WERI-Rb-1 (cell line): ENCODE results near the gene DBNL.

Source experiments
- DNase-seq: peaks from one replicate; pipeline ENCODE4 v3.0.0-alpha.2; 2020
- H3K27ac ChIP-seq: fragments of 250-450 bp; sonication (Bioruptor Pico); 2 replicates; pipeline ENCODE4 v1.5.1; 2020; ENCODE audit warnings: mild to moderate bottlenecking, moderate library complexity
- H3K27me3 ChIP-seq: fragments of 250-450 bp; sonication (Bioruptor Pico); 2 replicates; pipeline ENCODE4 v1.5.1; 2021; ENCODE audit warnings: mild to moderate bottlenecking, low read depth, moderate library complexity; ENCODE audit not compliant: insufficient read depth, severe bottlenecking
- H3K36me3 ChIP-seq: fragments of 250-450 bp; sonication (Bioruptor Pico); 2 replicates; pipeline ENCODE4 v1.5.1; 2020; ENCODE audit warnings: mild to moderate bottlenecking, moderate library complexity
- H3K4me3 ChIP-seq: 2 replicates; pipeline ENCODE4 v1.5.1; 2011; ENCODE audit warnings: low read depth, mild to moderate bottlenecking, control low read depth, low read length
- H3K9me3 ChIP-seq: fragments of 250-450 bp; sonication (Bioruptor Pico); 2 replicates; pipeline ENCODE4 v1.5.1; 2021; ENCODE audit warnings: mild to moderate bottlenecking, moderate library complexity; ENCODE audit not compliant: severe bottlenecking
- CTCF ChIP-seq: IDR thresholded peaks from 2 replicates; pipeline ENCODE4 v1.5.1; 2011; ENCODE audit warnings: low read depth, mild to moderate bottlenecking, control low read depth, inconsistent platforms, low read length

The DBNL gene

GRCh38 chr7:44068054-44068453 lies 23.6 kb downstream of the DBNL start:
- no peak for TF ChIP-seq CTCF
- peaks cover 6% of the 10 kb centered on the region for H3K36me3 ChIP-seq
- no peaks in the 10 kb centered on the region for H3K27me3 ChIP-seq
- DNase-seq: no peak
- no peak overlapping the region for H3K4me3 ChIP-seq
- no peak overlapping the region for H3K27ac ChIP-seq
- no peaks in the 10 kb centered on the region for H3K9me3 ChIP-seq

- no peak for DNase-seq
- peaks cover 26% of the 10 kb centered on the region for H3K36me3 ChIP-seq
- H3K27ac ChIP-seq: no peak overlapping the region
- no peaks in the 10 kb centered on the region for H3K9me3 ChIP-seq
- no peaks in the 10 kb centered on the region for H3K27me3 ChIP-seq
- TF ChIP-seq CTCF: no peak
- no peak overlapping the region for H3K4me3 ChIP-seq
Observed at GRCh38 chr7:44071726-44072363, 27.3 kb downstream of the DBNL start.

GRCh38 chr7:44072364-44073231 lies 28.1 kb downstream of the DBNL start:
- peak; percentile 82 for TF ChIP-seq CTCF

GRCh38 chr7:44073664-44074348 lies 29.3 kb downstream of the DBNL start:
- Histone ChIP-seq H3K27ac (no peak overlapping the region), H3K36me3 (peaks cover 44% of the 10 kb centered on the region), H3K27me3 (no peaks in the 10 kb centered on the region), H3K9me3 (no peaks in the 10 kb centered on the region), H3K4me3 (no peak overlapping the region)
- DNase-seq: no peak
- no peak for TF ChIP-seq CTCF

More at GRCh38 chr7:44072364-44073231, 28.1 kb downstream of the DBNL start:
- Histone ChIP-seq H3K27ac (no peak overlapping the region), H3K36me3 (peaks cover 32% of the 10 kb centered on the region), H3K4me3 (no peak overlapping the region), H3K27me3 (no peaks in the 10 kb centered on the region), H3K9me3 (no peaks in the 10 kb centered on the region)
- DNase-seq: peak; percentile 76

GRCh38 chr7:44074349-44074695 lies 29.8 kb downstream of the DBNL start:
- H3K9me3 ChIP-seq: no peaks in the 10 kb centered on the region
- H3K27me3 ChIP-seq: no peaks in the 10 kb centered on the region
- TF ChIP-seq CTCF: no peak
- H3K36me3 ChIP-seq: peaks cover 47% of the 10 kb centered on the region
- DNase-seq: no peak
- H3K27ac ChIP-seq: no peak overlapping the region
- no peak overlapping the region for H3K4me3 ChIP-seq
